ENCODE results near the gene CTNNBIP1. TPM values are rescaled to one million over a fixed set of nuclear protein-coding genes. Genes with fewer than 3 reads are reported as not detected.

CTNNBIP1 gene
- total RNA-seq, 1 donor from 2014 or later = 35.0 TPM

- H3K4me3 ChIP-seq = no peak overlapping the region
- H3K27ac ChIP-seq = no peak overlapping the region
- no peak for TF ChIP-seq CTCF (IDR thresholded peaks at IDR 0.05)
- DNase-seq (peak; percentile 46), ATAC-seq (peak in 1 of 2 donors; percentile 22)
- H3K9me3 ChIP-seq = no peaks in the 10 kb centered on the region
- peaks cover 4% of the 10 kb centered on the region for H3K36me3 ChIP-seq
- peaks cover 7% of the 10 kb centered on the region for H3K4me1 ChIP-seq
- intact Hi-C loops (cut with DNase I) = no loop called here
- H3K27me3 ChIP-seq (ENCODE audit: low read depth) = no peaks in the 10 kb centered on the region
Observed at GRCh38 chr1:9843576-9843945, 66.5 kb downstream of the CTNNBIP1 start.

GRCh38 chr1:9842781-9843575 is 67.1 kb downstream of the CTNNBIP1 start:
- ATAC-seq = peak in 1 of 2 donors; percentile 22
- Histone ChIP-seq H3K36me3 (no peaks in the 10 kb centered on the region), H3K4me1 (peaks cover 7% of the 10 kb centered on the region), H3K9me3 (no peaks in the 10 kb centered on the region), H3K27me3 (ENCODE audit: low read depth) (no peaks in the 10 kb centered on the region), H3K4me3 (no peak overlapping the region), H3K27ac (no peak overlapping the region)
- no peak for TF ChIP-seq CTCF (IDR thresholded peaks at IDR 0.05)
- intact Hi-C loops (cut with DNase I) = no loop called here
- DNase-seq = peak; percentile 43

GRCh38 chr1:9842073-9842711 is 67.9 kb downstream of the CTNNBIP1 start:
- Histone ChIP-seq H3K27me3 (ENCODE audit: low read depth) (no peaks in the 10 kb centered on the region), H3K4me1 (peaks cover 7% of the 10 kb centered on the region), H3K9me3 (no peaks in the 10 kb centered on the region), H3K4me3 (no peak overlapping the region), H3K27ac (no peak overlapping the region), H3K36me3 (no peaks in the 10 kb centered on the region)
- intact Hi-C loops (cut with DNase I) = no loop called here
- TF ChIP-seq CTCF (IDR thresholded peaks at IDR 0.05) = no peak
- ATAC-seq (no peak), DNase-seq (peak; percentile 32)

GRCh38 chr1:9841460-9841859 is 68.6 kb downstream of the CTNNBIP1 start:
- DNase-seq = peak; percentile 20
- peaks cover 7% of the 10 kb centered on the region for H3K4me1 ChIP-seq
- H3K27me3 ChIP-seq (ENCODE audit: low read depth) = no peaks in the 10 kb centered on the region
- no peak overlapping the region for H3K27ac ChIP-seq
- H3K36me3 ChIP-seq = no peaks in the 10 kb centered on the region
- no peak for TF ChIP-seq CTCF (IDR thresholded peaks at IDR 0.05)
- H3K9me3 ChIP-seq = no peaks in the 10 kb centered on the region
- no peak overlapping the region for H3K4me3 ChIP-seq
- ATAC-seq = no peak
- intact Hi-C loops (cut with DNase I) = no loop called here

- ATAC-seq (no peak), DNase-seq (peak; percentile 9)
- no peak for TF ChIP-seq CTCF (IDR thresholded peaks at IDR 0.05)
- Histone ChIP-seq H3K9me3 (no peaks in the 10 kb centered on the region), H3K36me3 (no peaks in the 10 kb centered on the region), H3K27ac (no peak overlapping the region), H3K27me3 (ENCODE audit: low read depth) (no peaks in the 10 kb centered on the region), H3K4me1 (peaks cover 16% of the 10 kb centered on the region), H3K4me3 (no peak overlapping the region)
- intact Hi-C loops (cut with DNase I) = no loop called here
Observed at GRCh38 chr1:9840176-9840575, 69.9 kb downstream of the CTNNBIP1 start.
